GM19023 (cell line): ENCODE data around the gene MIA2.
"Not testable (repeated sequence)": the region's sequence is repeated elsewhere in the genome, so short reads cannot be mapped to it uniquely, and the experiment has no call there.

Experiments used
- ATAC-seq: cut with Tn5 transposase; IDR thresholded peaks from one replicate; pipeline ENCODE4 v1.9.1; 2021; ENCODE audit warnings: mild to moderate bottlenecking, moderate library complexity; ENCODE audit not compliant: unreplicated experiment

MIA2 gene

GRCh38 chr14:39233680-39234326 is at the start of gene MIA2:
MIA2 (plus strand) TSS chr14:39233915; CDS start chr14:39234115, 200 bp downstream.
- ATAC-seq, result no peak

GRCh38 chr14:39184628-39185255 is 49.0 kb upstream of the MIA2 start:
- no peak for ATAC-seq

- no peak for ATAC-seq
Observed at GRCh38 chr14:39185256-39186049, 48.3 kb upstream of the MIA2 start.

GRCh38 chr14:39186941-39187525 is 46.7 kb upstream of the MIA2 start:
- ATAC-seq, result no peak

- ATAC-seq, result no peak
Observed at GRCh38 chr14:39203659-39204606, 29.8 kb upstream of the MIA2 start.

GRCh38 chr14:39207430-39207829 is 26.3 kb upstream of the MIA2 start:
- not testable (repeated sequence) for ATAC-seq

GRCh38 chr14:39211109-39211741 is 22.5 kb upstream of the MIA2 start:
- no peak for ATAC-seq

GRCh38 chr14:39212034-39212433 is 21.7 kb upstream of the MIA2 start:
- no peak for ATAC-seq

- ATAC-seq, result no peak
Observed at GRCh38 chr14:39212693-39213092, 21.0 kb upstream of the MIA2 start.

GRCh38 chr14:39217214-39217879 is 16.4 kb upstream of the MIA2 start:
- no peak for ATAC-seq

GRCh38 chr14:39218171-39218769 is 15.4 kb upstream of the MIA2 start:
- ATAC-seq, result no peak

GRCh38 chr14:39219075-39219499 is 14.6 kb upstream of the MIA2 start:
- ATAC-seq, result no peak

- not testable (repeated sequence) for ATAC-seq
Observed at GRCh38 chr14:39220473-39220872, 13.2 kb upstream of the MIA2 start.

- ATAC-seq, result no peak
Observed at GRCh38 chr14:39228044-39228443, 5.7 kb upstream of the MIA2 start.

GRCh38 chr14:39228509-39229221 is 5.0 kb upstream of the MIA2 start:
- ATAC-seq, result no peak

GRCh38 chr14:39229222-39229543 is 4.5 kb upstream of the MIA2 start:
- ATAC-seq, result no peak

GRCh38 chr14:39229601-39230110 is 4.1 kb upstream of the MIA2 start:
- ATAC-seq, result no peak

- no peak for ATAC-seq
Observed at GRCh38 chr14:39230416-39231035, 3.2 kb upstream of the MIA2 start.
